Liver (tissue), 9 donors: ENCODE data around the gene ARSJ. TPM values are rescaled to one million over a fixed set of nuclear protein-coding genes. Genes with fewer than 3 reads are reported as not detected.

Experiments
- DNase-seq: peaks from one replicate; pipeline ENCODE4 v3.0.0-alpha.2; 2017; ENCODE audit warnings: low spot score
- H3K27ac ChIP-seq, 2 donors: one replicate each; pipeline ENCODE4 v1.7.0; 2013; ENCODE audit warnings: inconsistent platforms in 2 of 2, low read length in 2 of 2, control low read depth in 1 of 2, low read depth in 1 of 2, mild to moderate bottlenecking in 1 of 2
- H3K27me3 ChIP-seq, 4 donors: one replicate each; pipeline versions ENCODE4 v1.6.1 to v1.7.0; 2013; ENCODE audit warnings: low read length in 3 of 4, inconsistent platforms in 1 of 4, mild to moderate bottlenecking in 1 of 4, moderate library complexity in 1 of 4; ENCODE audit not compliant: control insufficient read depth in 4 of 4, insufficient read depth in 4 of 4
- H3K36me3 ChIP-seq, 4 donors: one replicate each; pipeline versions ENCODE4 v1.6.1 to v1.7.0; 2013; ENCODE audit warnings: low read length in 3 of 4, mild to moderate bottlenecking in 3 of 4, low read depth in 1 of 4, moderate library complexity in 1 of 4; ENCODE audit not compliant: control insufficient read depth in 4 of 4, insufficient read depth in 3 of 4
- H3K4me1 ChIP-seq, 4 donors: one replicate each; pipeline versions ENCODE4 v1.6.1 to v1.7.0; 2013; ENCODE audit warnings: low read length in 3 of 4, mild to moderate bottlenecking in 3 of 4, moderate library complexity in 1 of 4; ENCODE audit not compliant: control insufficient read depth in 4 of 4, insufficient read depth in 4 of 4
- H3K4me3 ChIP-seq, 3 donors: one replicate each; pipeline versions ENCODE4 v1.6.1 to v1.7.0; 2013; ENCODE audit warnings: low read length in 3 of 3, control low read depth in 1 of 3, low read depth in 1 of 3, mild to moderate bottlenecking in 1 of 3
- H3K9ac ChIP-seq, 2 donors: one replicate each; pipeline ENCODE4 v1.7.0; 2013; ENCODE audit warnings: low read length in 2 of 2, mild to moderate bottlenecking in 2 of 2, moderate library complexity in 2 of 2, control low read depth in 1 of 2, low read depth in 1 of 2
- H3K9me3 ChIP-seq, 4 donors: one replicate each; pipeline versions ENCODE4 v1.6.1 to v1.7.0; 2013; ENCODE audit warnings: low read length in 3 of 4; ENCODE audit not compliant: control insufficient read depth in 4 of 4
- EGR1 ChIP-seq, 2 donors: IDR thresholded peaks; 2 replicates each; pipeline ENCODE4 v1.6.1; 2016 to 2018; ENCODE audit warnings: antibody characterized with exemption in 2 of 2, low read depth in 2 of 2
- FOXA1 ChIP-seq: IDR thresholded peaks from 2 replicates; pipeline ENCODE4 v1.6.1; 2016; ENCODE audit warnings: antibody characterized with exemption
- FOXA2 ChIP-seq: IDR thresholded peaks from 2 replicates; pipeline ENCODE4 v1.6.1; 2016; ENCODE audit warnings: antibody characterized with exemption
- GABPA ChIP-seq, 2 donors: IDR thresholded peaks in 1 of 2; conservative IDR thresholded peaks in 1 of 2; 2 replicates each; pipeline ENCODE4 v1.6.1; 2016; ENCODE audit warnings: antibody characterized with exemption in 2 of 2, mild to moderate bottlenecking in 1 of 2, moderate library complexity in 1 of 2
- HNF4A ChIP-seq, 2 donors: conservative IDR thresholded peaks; 2 replicates each; pipeline ENCODE4 v1.6.1; 2016; ENCODE audit warnings: antibody characterized with exemption in 2 of 2, mild to moderate bottlenecking in 2 of 2
- HNF4G ChIP-seq: IDR thresholded peaks from 2 replicates; pipeline ENCODE4 v1.6.1; 2016; ENCODE audit warnings: antibody characterized with exemption
- JUND ChIP-seq, 2 donors: IDR thresholded peaks; 2 replicates each; pipeline ENCODE4 v1.6.1; 2016; ENCODE audit warnings: antibody characterized with exemption in 2 of 2
- NR2F2 ChIP-seq: IDR thresholded peaks from 2 replicates; pipeline ENCODE4 v1.6.1; 2016; ENCODE audit warnings: antibody characterized with exemption
- RAD21 ChIP-seq, 2 donors: IDR thresholded peaks; 2 replicates each; pipeline ENCODE4 v1.6.1; 2016; ENCODE audit warnings: antibody characterized with exemption in 2 of 2, mild to moderate bottlenecking in 2 of 2
- RXRA ChIP-seq, 2 donors: IDR thresholded peaks; 2 replicates each; pipeline ENCODE4 v1.6.1; 2017 to 2018; ENCODE audit warnings: antibody characterized with exemption in 2 of 2, mild to moderate bottlenecking in 1 of 2
- SP1 ChIP-seq: IDR thresholded peaks from 2 replicates; pipeline ENCODE4 v1.6.1; 2018; ENCODE audit warnings: antibody characterized with exemption, mild to moderate bottlenecking
- TAF1 ChIP-seq: conservative IDR thresholded peaks from 2 replicates; pipeline ENCODE4 v1.6.1; 2016; ENCODE audit warnings: antibody characterized with exemption, mild to moderate bottlenecking
- YY1 ChIP-seq: IDR thresholded peaks from 2 replicates; pipeline ENCODE4 v1.6.1; 2016; ENCODE audit warnings: antibody characterized with exemption, mild to moderate bottlenecking
- WGBS: extraction: QIAGEN DNeasy Blood & Tissue Kit; methylation state at CpG from one replicate; pipeline ENCODE4 v1.1.7; 2013; 5-methylcytosine and 5-hydroxymethylcytosine counted together
- polyA plus RNA-seq, 2 donors: library from polyadenylated mRNA; stranded (reverse) in 1 of 2; unstranded in 1 of 2; fragments of 200-250 nt in 1 of 2; fragments of >200 nt in 1 of 2; fragmentation: Nextera tagmentation in 1 of 2; extraction: Ambion mirVana in 1 of 2; gene quantifications; one replicate each; pipeline versions ENCODE4 v1.2.1 to v1.2.3, GENCODE V29; 2013 to 2015
- total RNA-seq, 2 donors: library from RNA; depleted of rRNA; stranded (reverse); fragments of >200 nt; gene quantifications; one replicate each; pipeline ENCODE4 v1.2.3, GENCODE V29; 2014
- TF ChIP-seq, protein P1 (sequence below): IDR thresholded peaks from 2 replicates; pipeline ENCODE4 v1.6.1; 2016; ENCODE audit warnings: antibody characterized with exemption, mild to moderate bottlenecking
- TF ChIP-seq, protein P2 (sequence below): IDR thresholded peaks from 2 replicates; pipeline ENCODE4 v1.6.1; 2016; ENCODE audit warnings: antibody characterized with exemption
- TF ChIP-seq, protein P3 (sequence below): fragments of 150-350 bp; IDR thresholded peaks from 2 replicates; pipeline ENCODE4 v1.5.1; 2017; ENCODE audit warnings: improper control_type of control experiment, low read depth, low read length; ENCODE audit not compliant: missing input control
- TF ChIP-seq, protein P4 (sequence below): IDR thresholded peaks from 2 replicates; pipeline ENCODE4 v1.6.1; 2016; ENCODE audit warnings: antibody characterized with exemption
- TF ChIP-seq, protein P5 (sequence below): IDR thresholded peaks from 2 replicates; pipeline ENCODE4 v1.6.1; 2016; ENCODE audit warnings: antibody characterized with exemption
- donor health status: healthy.
- donor health status: healthy.
- donor health status: healthy.
- donor health status: healthy.
- donor health status: healthy.

The ARSJ gene
- total and polyA plus RNA-seq, 4 donors: 0.56 to 1.8 (median 0.95) TPM

DNA sequence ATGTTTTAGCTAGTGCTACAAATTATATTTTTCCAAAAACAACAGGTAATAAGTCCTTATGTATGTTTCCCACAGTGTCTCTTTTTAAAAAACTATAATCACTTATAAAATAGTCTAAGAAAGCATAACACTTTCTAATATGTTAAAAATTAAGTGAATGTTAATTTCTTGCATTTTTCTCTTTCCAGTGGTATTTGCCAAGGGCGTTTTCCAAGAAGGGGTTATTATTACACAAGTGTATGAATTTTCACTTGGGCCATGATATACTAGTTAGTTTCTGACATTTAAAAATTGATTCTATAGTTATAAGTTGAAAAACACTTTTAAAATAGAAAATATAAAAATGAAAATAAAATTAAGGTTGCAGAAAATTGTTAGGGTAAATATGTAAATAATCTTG lies 74.6 kb downstream of the ARSJ start (continued):
- TF ChIP-seq, protein P1, sequence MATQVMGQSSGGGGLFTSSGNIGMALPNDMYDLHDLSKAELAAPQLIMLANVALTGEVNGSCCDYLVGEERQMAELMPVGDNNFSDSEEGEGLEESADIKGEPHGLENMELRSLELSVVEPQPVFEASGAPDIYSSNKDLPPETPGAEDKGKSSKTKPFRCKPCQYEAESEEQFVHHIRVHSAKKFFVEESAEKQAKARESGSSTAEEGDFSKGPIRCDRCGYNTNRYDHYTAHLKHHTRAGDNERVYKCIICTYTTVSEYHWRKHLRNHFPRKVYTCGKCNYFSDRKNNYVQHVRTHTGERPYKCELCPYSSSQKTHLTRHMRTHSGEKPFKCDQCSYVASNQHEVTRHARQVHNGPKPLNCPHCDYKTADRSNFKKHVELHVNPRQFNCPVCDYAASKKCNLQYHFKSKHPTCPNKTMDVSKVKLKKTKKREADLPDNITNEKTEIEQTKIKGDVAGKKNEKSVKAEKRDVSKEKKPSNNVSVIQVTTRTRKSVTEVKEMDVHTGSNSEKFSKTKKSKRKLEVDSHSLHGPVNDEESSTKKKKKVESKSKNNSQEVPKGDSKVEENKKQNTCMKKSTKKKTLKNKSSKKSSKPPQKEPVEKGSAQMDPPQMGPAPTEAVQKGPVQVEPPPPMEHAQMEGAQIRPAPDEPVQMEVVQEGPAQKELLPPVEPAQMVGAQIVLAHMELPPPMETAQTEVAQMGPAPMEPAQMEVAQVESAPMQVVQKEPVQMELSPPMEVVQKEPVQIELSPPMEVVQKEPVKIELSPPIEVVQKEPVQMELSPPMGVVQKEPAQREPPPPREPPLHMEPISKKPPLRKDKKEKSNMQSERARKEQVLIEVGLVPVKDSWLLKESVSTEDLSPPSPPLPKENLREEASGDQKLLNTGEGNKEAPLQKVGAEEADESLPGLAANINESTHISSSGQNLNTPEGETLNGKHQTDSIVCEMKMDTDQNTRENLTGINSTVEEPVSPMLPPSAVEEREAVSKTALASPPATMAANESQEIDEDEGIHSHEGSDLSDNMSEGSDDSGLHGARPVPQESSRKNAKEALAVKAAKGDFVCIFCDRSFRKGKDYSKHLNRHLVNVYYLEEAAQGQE: no peak

DNA sequence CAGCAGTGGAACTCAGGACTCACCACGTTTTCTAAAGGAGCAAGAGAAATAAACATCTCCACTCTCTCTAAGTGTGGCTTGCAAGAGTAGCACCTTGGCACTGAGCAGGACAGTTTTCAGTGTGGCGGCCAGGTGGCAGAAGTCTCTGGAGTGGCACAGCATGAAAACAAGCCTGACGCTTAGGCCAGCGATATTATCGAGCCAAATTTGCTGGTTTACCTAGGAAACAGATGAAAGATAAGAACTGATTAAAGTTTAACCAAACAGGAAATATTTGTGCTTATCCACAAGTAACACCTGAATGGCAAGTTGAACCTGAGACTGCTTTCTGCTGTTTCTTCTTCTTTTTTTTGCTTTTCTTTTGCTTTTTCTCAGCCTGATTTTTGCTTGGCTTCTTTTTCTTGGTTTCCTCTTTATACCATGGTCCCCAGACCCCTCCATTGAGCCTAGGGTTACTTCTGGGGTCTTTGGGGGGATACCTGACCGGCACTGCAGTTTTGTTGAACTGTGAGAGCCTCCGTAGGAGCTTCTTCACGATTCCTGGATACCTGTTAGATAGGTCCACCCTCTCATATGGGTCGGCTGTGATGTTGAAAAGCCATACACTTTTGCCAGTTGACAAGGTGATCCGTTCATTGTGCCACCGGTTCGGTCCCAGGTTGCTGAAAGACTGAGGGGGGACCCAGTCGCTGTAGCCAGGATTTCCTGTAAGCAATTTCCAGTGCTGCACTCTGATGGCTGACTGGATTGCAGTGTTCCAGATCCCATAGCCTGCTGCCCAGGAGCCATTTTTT lies 77.3 kb downstream of the ARSJ start:
- no peak for DNase-seq
- Histone ChIP-seq H3K27me3 (no peaks in the 10 kb centered on the region), H3K9ac (no peak overlapping the region), H3K27ac (peak overlapping the region; percentile 45 to 55), H3K4me1 (peaks cover 0 to 9% (median 3%) of the 10 kb centered on the region in 4 donors), H3K4me3 (no peak overlapping the region), H3K36me3 (no peaks in the 10 kb centered on the region), H3K9me3 (no peaks in the 10 kb centered on the region)
- TF ChIP-seq EGR1 (IDR thresholded peaks at IDR 0.05; ENCODE audit: low read depth in 2 of 2) (no peak), SP1 (peak; percentile 74), FOXA1 (peak; percentile 64), RAD21 (IDR thresholded peaks at IDR 0.05) (peak; percentile 85 to 89), TAF1 (no peak), FOXA2 (peak; percentile 86), HNF4G (no peak), NR2F2 (no peak), RXRA (IDR thresholded peaks at IDR 0.05) (peak; percentile 27 to 59), GABPA (IDR thresholded peaks at IDR 0.05 in 1 of 2, conservative IDR thresholded peaks at IDR 0.05 in 1 of 2) (peak in 1 of 2 donors; percentile 16), YY1 (peak; percentile 48), JUND (IDR thresholded peaks at IDR 0.05) (peak in 1 of 2 donors; percentile 43), HNF4A (conservative IDR thresholded peaks at IDR 0.05) (peak; percentile 48 to 63)
- TF ChIP-seq, protein P2, sequence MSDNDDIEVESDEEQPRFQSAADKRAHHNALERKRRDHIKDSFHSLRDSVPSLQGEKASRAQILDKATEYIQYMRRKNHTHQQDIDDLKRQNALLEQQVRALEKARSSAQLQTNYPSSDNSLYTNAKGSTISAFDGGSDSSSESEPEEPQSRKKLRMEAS: peak; percentile 76
- TF ChIP-seq, protein P3, sequence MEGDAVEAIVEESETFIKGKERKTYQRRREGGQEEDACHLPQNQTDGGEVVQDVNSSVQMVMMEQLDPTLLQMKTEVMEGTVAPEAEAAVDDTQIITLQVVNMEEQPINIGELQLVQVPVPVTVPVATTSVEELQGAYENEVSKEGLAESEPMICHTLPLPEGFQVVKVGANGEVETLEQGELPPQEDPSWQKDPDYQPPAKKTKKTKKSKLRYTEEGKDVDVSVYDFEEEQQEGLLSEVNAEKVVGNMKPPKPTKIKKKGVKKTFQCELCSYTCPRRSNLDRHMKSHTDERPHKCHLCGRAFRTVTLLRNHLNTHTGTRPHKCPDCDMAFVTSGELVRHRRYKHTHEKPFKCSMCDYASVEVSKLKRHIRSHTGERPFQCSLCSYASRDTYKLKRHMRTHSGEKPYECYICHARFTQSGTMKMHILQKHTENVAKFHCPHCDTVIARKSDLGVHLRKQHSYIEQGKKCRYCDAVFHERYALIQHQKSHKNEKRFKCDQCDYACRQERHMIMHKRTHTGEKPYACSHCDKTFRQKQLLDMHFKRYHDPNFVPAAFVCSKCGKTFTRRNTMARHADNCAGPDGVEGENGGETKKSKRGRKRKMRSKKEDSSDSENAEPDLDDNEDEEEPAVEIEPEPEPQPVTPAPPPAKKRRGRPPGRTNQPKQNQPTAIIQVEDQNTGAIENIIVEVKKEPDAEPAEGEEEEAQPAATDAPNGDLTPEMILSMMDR: peak; percentile 72
- TF ChIP-seq, protein P4, sequence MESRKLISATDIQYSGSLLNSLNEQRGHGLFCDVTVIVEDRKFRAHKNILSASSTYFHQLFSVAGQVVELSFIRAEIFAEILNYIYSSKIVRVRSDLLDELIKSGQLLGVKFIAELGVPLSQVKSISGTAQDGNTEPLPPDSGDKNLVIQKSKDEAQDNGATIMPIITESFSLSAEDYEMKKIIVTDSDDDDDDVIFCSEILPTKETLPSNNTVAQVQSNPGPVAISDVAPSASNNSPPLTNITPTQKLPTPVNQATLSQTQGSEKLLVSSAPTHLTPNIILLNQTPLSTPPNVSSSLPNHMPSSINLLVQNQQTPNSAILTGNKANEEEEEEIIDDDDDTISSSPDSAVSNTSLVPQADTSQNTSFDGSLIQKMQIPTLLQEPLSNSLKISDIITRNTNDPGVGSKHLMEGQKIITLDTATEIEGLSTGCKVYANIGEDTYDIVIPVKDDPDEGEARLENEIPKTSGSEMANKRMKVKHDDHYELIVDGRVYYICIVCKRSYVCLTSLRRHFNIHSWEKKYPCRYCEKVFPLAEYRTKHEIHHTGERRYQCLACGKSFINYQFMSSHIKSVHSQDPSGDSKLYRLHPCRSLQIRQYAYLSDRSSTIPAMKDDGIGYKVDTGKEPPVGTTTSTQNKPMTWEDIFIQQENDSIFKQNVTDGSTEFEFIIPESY: no peak
- TF ChIP-seq, protein P5, sequence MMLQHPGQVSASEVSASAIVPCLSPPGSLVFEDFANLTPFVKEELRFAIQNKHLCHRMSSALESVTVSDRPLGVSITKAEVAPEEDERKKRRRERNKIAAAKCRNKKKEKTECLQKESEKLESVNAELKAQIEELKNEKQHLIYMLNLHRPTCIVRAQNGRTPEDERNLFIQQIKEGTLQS: no peak
- TF ChIP-seq, protein P1: peak; percentile 13
- WGBS: 47% methylated on average over 13 of the region's 13 CpGs
